ENCODE results near the gene DDX6.
"Not testable (repeated sequence)": the region's sequence is repeated elsewhere in the genome, so short reads cannot be mapped to it uniquely, and the experiment has no call there.

DDX6 gene

DNA sequence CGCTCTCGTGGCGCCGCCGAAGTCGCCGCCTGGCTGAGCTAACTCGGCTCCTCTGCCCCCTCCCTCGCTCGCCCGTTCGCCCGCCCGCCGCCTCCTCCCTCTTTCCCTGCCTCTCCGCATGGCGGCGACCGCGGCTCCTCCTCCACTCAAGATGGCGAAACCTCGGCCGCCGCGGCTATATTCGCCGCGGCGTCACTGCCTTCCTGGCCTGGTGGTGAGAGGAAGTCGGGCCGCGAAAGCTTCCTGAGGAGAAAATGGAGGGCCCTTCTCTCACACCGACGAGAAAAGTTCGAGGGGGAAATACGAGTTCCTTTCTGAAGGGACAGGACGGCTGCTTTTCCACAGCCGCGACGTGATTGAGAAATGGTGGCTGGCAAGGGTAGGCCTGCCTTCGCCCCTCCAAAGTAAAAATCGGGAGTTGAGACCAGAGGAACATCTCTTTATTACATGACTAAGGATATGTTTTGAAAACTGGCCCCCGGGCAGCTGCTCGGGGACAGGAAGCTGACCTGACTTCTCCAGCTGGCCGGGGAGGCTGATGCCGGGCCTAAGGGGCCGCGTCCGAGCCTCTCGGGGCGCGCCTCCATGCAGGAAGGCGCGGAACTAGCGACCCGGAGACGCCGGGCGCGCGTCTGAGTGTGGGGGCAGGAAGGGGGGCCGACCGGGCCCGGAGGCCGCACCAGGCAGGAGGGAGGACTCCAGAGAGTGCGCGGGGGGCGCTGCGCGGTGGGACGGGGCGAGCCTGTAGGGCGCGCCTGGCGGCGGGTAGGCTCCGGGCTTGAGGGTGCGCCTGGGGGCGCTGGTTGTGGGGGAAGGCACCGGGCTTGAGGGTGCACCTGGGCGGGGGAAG is at the start of gene DDX6:
TSS of gene DDX6 (minus strand) at position 54 of the 850 bp plus-strand sequence. CDS start 4,913 bp downstream, outside the sequence.
- Mint-ChIP-seq H3K4me1 (peaks cover 27% of the 10 kb centered on the region), H3K27ac (peak within 1 kb of the TSS; percentile 99), H3K4me3 (peak within 1 kb of the TSS; percentile 97 to 99), H3K27me3 (no peaks in the 10 kb centered on the region), H3K9me3 (no peaks in the 10 kb centered on the region)
- DNase-seq (peak; percentile 87 to 91), ATAC-seq (peak; percentile 76)

DNA sequence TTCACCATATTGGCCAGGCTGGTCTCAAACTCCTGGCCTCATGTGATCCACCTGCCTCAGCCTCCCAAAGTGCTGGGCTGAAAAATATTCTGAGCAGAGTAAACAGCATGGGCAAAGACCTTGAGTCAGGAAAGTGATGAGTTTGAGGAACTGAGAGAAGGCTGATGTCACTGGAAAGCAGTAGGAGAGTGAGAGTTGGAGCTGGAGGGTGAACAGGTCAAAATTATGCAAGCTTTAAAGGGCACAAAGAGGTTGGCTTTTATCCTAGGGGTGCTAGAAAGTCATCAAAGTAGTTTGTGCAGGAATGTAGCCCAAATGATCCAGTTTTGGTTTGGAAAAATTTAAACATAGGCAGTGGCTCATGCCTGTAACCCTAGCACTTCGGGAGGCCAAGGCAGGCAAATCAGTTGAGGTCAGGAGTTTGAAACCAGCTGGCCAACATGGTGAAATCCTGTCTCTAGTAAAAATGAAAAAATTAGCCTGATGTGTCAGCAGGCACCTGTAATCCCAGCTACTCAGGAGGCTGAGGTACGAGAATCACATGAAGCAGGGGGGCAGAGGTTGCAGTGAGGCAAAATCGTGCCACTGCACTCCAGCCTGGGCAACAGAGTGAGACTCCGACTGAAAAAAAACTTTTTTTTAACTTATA is 48.1 kb upstream of the DDX6 start:
- no peak for DNase-seq
- peak; percentile 37 for ATAC-seq
- H3K4me1 Mint-ChIP-seq = peaks cover 48% of the 10 kb centered on the region
- peak overlapping the region in 1 of 2 donors; percentile 2 for H3K4me3 Mint-ChIP-seq
- H3K27me3 Mint-ChIP-seq = no peaks in the 10 kb centered on the region
- no peaks in the 10 kb centered on the region for H3K9me3 Mint-ChIP-seq
- H3K27ac Mint-ChIP-seq = no peak overlapping the region

DNA sequence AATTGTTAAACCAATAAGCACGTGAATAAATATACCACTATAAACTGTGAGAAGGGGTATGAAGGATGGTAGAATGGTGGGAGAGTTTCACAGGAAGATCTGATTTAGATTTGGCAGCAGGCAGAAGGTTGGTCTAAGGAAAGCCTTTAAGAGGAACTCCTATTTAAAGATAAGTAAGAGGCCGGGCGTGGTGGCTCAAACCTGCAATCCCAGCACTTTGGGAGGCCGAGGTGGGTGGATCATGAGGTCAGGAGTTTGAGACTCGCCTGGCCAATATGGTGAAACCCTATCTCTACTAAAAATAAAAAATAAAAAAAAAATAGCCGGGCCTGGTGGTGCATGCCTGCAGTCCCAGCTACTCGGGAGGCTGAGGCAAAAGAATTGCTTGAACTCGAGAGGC is 46.9 kb upstream of the DDX6 start:
- DNase-seq = no peak
- H3K4me1 Mint-ChIP-seq = peaks cover 49% of the 10 kb centered on the region
- no peaks in the 10 kb centered on the region for H3K27me3 Mint-ChIP-seq
- no peak overlapping the region for H3K27ac Mint-ChIP-seq
- no peak for ATAC-seq
- H3K4me3 Mint-ChIP-seq = no peak overlapping the region
- no peaks in the 10 kb centered on the region for H3K9me3 Mint-ChIP-seq

- peak; percentile 84 for ATAC-seq
- Mint-ChIP-seq H3K27ac (peak overlapping the region; percentile 65 to 95), H3K4me1 (peaks cover 26% of the 10 kb centered on the region), H3K4me3 (peak overlapping the region; percentile 68 to 87), H3K9me3 (no peaks in the 10 kb centered on the region), H3K27me3 (no peaks in the 10 kb centered on the region)
- peak in 1 of 2 donors; percentile 27 for DNase-seq
Observed at GRCh38 chr11:118834427-118835028, 43.6 kb upstream of the DDX6 start.

DNA sequence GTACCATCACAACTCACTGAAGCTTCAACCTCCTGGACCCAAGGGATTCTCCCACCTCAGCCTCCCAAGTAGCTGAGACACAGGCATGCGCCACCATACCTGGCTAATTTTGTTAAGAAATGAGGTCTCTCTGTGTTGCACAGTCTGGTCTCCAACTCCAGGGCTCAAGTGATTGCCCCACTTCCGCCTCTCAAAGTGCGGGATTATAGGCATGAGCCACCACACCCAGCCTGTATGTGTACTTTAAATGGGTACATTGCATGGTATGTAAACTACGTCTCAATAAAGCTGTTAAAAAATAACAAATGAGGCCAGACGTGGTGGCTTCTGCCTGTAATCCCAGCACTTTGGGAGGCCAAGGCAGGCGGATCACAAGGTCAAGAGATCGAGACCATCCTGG is 36.2 kb upstream of the DDX6 start:
- ATAC-seq (no peak), DNase-seq (no peak)
- H3K9me3 Mint-ChIP-seq = no peaks in the 10 kb centered on the region
- H3K27me3 Mint-ChIP-seq = no peaks in the 10 kb centered on the region
- no peak overlapping the region for H3K4me3 Mint-ChIP-seq
- H3K27ac Mint-ChIP-seq = no peak overlapping the region
- H3K4me1 Mint-ChIP-seq = peaks cover 1% of the 10 kb centered on the region

- not testable (repeated sequence) for H3K9me3 Mint-ChIP-seq, DNase-seq, ATAC-seq, H3K4me3 Mint-ChIP-seq, H3K27me3 Mint-ChIP-seq
- Mint-ChIP-seq H3K27ac (peak overlapping the region in 1 of 2 donors; percentile 54), H3K4me1 (peaks cover 28% of the 10 kb centered on the region)
Observed at GRCh38 chr11:118822936-118823510, 32.1 kb upstream of the DDX6 start.

- peaks cover 28% of the 10 kb centered on the region for H3K4me1 Mint-ChIP-seq
- peak; percentile 95 for ATAC-seq
- H3K4me3 Mint-ChIP-seq = peak overlapping the region; percentile 8 to 26
- H3K9me3 Mint-ChIP-seq = no peaks in the 10 kb centered on the region
- peak overlapping the region; percentile 37 to 86 for H3K27ac Mint-ChIP-seq
- no peaks in the 10 kb centered on the region for H3K27me3 Mint-ChIP-seq
- peak in 1 of 2 donors; percentile 56 for DNase-seq
Observed at GRCh38 chr11:118820412-118821357, 29.7 kb upstream of the DDX6 start.

- ATAC-seq, H3K4me3 Mint-ChIP-seq, DNase-seq, H3K27ac Mint-ChIP-seq, H3K9me3 Mint-ChIP-seq, H3K27me3 Mint-ChIP-seq: not testable (repeated sequence)
- H3K4me1 Mint-ChIP-seq = peaks cover 28% of the 10 kb centered on the region
Observed at GRCh38 chr11:118820025-118820379, 29.0 kb upstream of the DDX6 start.

DNA sequence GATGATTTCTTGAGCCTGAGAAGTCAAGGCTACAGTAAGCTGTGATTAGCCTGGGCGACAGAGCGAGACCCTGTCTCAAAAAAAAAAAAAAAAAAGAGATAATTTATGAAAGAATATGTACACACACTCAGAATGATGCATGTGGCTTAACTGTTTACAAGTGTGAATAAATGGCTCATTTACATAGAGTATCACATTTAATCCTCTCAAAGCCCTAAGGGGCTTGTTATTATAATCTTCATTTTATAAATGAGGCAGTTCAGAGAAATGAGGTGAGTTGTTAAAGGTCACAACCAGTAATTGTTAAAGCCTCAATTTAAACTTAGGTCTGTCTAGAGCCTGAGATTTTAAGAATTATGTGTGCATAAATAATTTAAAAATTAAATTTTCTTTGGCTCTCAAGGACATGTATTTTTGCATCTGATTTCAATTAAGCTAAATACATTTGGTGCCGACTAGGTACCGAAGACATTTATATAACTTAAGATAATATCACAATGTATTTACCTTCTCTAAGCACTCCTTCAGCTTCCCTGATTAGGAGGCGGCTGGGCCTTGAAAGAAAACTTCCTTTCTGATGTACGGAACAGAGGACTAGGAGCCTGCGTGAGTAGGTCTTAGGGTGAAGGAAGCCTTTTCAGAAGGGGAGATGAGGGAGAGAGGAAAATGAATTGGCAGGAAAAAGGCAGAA is 28.5 kb upstream of the DDX6 start:
- Mint-ChIP-seq H3K9me3 (no peaks in the 10 kb centered on the region), H3K4me3 (no peak overlapping the region), H3K27ac (peak overlapping the region in 1 of 2 donors; percentile 21), H3K4me1 (peaks cover 28% of the 10 kb centered on the region), H3K27me3 (no peaks in the 10 kb centered on the region)
- ATAC-seq (no peak), DNase-seq (no peak)

DNA sequence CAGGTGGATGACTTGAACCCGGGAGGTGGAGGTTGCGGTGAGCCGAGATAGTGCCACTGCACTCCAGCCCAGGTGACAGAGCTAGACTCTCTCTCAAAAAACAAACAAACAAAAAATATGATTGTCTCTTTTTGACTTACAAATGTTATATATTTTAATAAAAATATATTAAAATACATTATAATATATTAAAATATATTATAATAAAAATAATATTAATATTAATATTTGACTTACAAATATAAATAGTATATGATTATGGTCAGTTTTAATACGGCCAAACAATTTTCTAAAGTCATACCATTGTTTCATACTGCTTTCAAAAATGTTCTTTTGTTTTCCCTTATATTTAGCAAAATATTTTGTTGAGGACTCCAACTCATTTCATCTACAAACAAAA is 27.2 kb upstream of the DDX6 start:
- Mint-ChIP-seq H3K27me3 (no peaks in the 10 kb centered on the region), H3K4me3 (no peak overlapping the region), H3K9me3 (no peaks in the 10 kb centered on the region), H3K4me1 (peaks cover 28% of the 10 kb centered on the region), H3K27ac (no peak overlapping the region)
- ATAC-seq = no peak
- DNase-seq = no peak

GRCh38 chr11:118813551-118813950 is 22.6 kb upstream of the DDX6 start:
- H3K9me3 Mint-ChIP-seq = no peaks in the 10 kb centered on the region
- ATAC-seq = no peak
- DNase-seq = no peak
- no peak overlapping the region for H3K27ac Mint-ChIP-seq
- no peak overlapping the region for H3K4me3 Mint-ChIP-seq
- peaks cover 10% of the 10 kb centered on the region for H3K4me1 Mint-ChIP-seq
- no peaks in the 10 kb centered on the region for H3K27me3 Mint-ChIP-seq

- H3K27me3 Mint-ChIP-seq = no peaks in the 10 kb centered on the region
- H3K9me3 Mint-ChIP-seq = no peaks in the 10 kb centered on the region
- no peak overlapping the region for H3K27ac Mint-ChIP-seq
- H3K4me1 Mint-ChIP-seq = peaks cover 19% of the 10 kb centered on the region
- no peak overlapping the region for H3K4me3 Mint-ChIP-seq
- no peak for DNase-seq
- no peak for ATAC-seq
Observed at GRCh38 chr11:118812485-118812884, 21.5 kb upstream of the DDX6 start.

DNA sequence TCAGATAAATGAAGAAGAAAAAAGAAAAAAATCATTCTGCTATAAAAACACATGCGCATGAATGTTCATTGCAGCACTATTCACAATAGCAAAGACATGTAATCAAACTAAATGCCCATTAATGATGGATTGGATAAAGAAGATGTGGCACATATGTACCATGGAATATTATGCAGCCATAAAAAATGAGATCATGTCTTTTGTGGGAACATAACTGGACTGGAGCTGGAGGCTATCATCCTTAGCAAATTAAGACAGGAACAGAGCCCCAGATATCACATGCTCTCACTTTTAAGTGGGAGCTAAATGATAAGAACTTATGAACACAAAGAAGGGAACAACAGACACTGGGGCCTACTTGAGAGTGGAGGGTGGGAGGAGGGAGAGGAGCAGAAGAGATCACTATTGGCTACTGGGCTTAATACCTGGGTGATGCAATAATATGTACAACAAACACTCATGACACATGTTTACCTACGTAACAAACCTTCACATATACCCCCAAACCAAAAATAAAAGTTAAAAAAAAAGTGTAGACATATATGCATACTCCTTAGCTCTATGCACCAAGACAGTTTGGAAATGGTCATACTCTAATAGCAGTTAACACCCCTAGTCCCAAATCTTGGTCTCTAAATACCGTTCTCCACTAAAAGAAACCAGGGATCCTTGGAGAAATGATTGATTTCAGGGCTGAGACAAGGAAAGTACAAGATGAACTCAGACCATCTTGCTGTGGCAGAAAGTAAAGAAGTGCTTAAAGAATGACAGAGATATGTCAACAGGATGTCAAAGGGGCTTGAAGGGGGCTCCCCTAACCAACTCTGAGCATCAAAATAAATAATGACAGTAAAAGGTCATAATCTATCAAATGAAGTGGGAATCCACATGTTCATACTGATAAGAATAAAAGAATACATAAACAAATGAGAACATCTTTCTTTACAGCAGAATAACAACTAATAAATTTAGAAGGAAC is 17.1 kb upstream of the DDX6 start:
- H3K4me3 Mint-ChIP-seq = peak overlapping the region; percentile 35 to 41
- no peaks in the 10 kb centered on the region for H3K9me3 Mint-ChIP-seq
- no peaks in the 10 kb centered on the region for H3K27me3 Mint-ChIP-seq
- DNase-seq (no peak), ATAC-seq (peak; percentile 95)
- H3K4me1 Mint-ChIP-seq = peaks cover 19% of the 10 kb centered on the region
- peak overlapping the region; percentile 87 to 88 for H3K27ac Mint-ChIP-seq

Data from stimulated activated naive CD8-positive, alpha-beta T cell treated with anti-CD3 and anti-CD28 coated beads, Interleukin-15, amount 100 ng/mL, for 72 hours (primary cell).